Activated naive CD8-positive, alpha-beta T cell treated with anti-CD3 and anti-CD28 coated beads, Interleukin-2, amount 50 U/mL, for 24 hours (primary cell): ENCODE results near the gene NME7.
"Not testable (repeated sequence)": the region's sequence is repeated elsewhere in the genome, so short reads cannot be mapped to it uniquely, and the experiment has no call there.

ENCODE experiments used
- ATAC-seq: fragments of 150-1000 bp; cut with Tn5 transposase; one replicate; pipeline ENCODE4 v1.10.0; 2021
- DNase-seq: peaks from one replicate; pipeline ENCODE4 v3.0.0; 2021
- H3K27ac Mint-ChIP-seq: one replicate; pipeline ENCODE4 v1.8.0; 2021; ENCODE audit warnings: mild to moderate bottlenecking, mixed read lengths
- H3K27me3 Mint-ChIP-seq: one replicate; pipeline ENCODE4 v1.8.0; 2021; ENCODE audit warnings: mixed read lengths
- H3K36me3 Mint-ChIP-seq: one replicate; pipeline ENCODE4 v1.8.0; 2021; ENCODE audit warnings: low read depth, mixed read lengths
- H3K4me1 Mint-ChIP-seq: one replicate; pipeline ENCODE4 v1.8.0; 2021; ENCODE audit warnings: mixed read lengths
- H3K4me3 Mint-ChIP-seq: one replicate; pipeline ENCODE4 v1.8.0; 2021; ENCODE audit warnings: mild to moderate bottlenecking, moderate library complexity, mixed read lengths
- H3K9me3 Mint-ChIP-seq: one replicate; pipeline ENCODE4 v1.8.0; 2021; ENCODE audit warnings: mixed read lengths

The NME7 gene

GRCh38 chr1:169305356-169305755, 62.2 kb downstream of the NME7 start:
- no peaks in the 10 kb centered on the region for H3K27me3 Mint-ChIP-seq
- no peaks in the 10 kb centered on the region for H3K9me3 Mint-ChIP-seq
- DNase-seq (no peak), ATAC-seq (no peak)
- no peak overlapping the region for H3K4me3 Mint-ChIP-seq
- no peak overlapping the region for H3K27ac Mint-ChIP-seq
- peaks cover 7% of the 10 kb centered on the region for H3K4me1 Mint-ChIP-seq
- H3K36me3 Mint-ChIP-seq: peaks cover 17% of the 10 kb centered on the region

- ATAC-seq (no peak), DNase-seq (no peak)
- peaks cover 13% of the 10 kb centered on the region for H3K36me3 Mint-ChIP-seq
- H3K27me3 Mint-ChIP-seq: no peaks in the 10 kb centered on the region
- no peak overlapping the region for H3K27ac Mint-ChIP-seq
- H3K4me1 Mint-ChIP-seq: no peaks in the 10 kb centered on the region
- no peaks in the 10 kb centered on the region for H3K9me3 Mint-ChIP-seq
- no peak overlapping the region for H3K4me3 Mint-ChIP-seq
Observed at GRCh38 chr1:169300854-169301253, 66.7 kb downstream of the NME7 start.

GRCh38 chr1:169298441-169298840, 69.2 kb downstream of the NME7 start:
- H3K9me3 Mint-ChIP-seq: no peaks in the 10 kb centered on the region
- peaks cover 14% of the 10 kb centered on the region for H3K36me3 Mint-ChIP-seq
- no peak overlapping the region for H3K27ac Mint-ChIP-seq
- no peak for DNase-seq
- ATAC-seq: no peak
- no peaks in the 10 kb centered on the region for H3K27me3 Mint-ChIP-seq
- H3K4me1 Mint-ChIP-seq: peaks cover 4% of the 10 kb centered on the region
- no peak overlapping the region for H3K4me3 Mint-ChIP-seq

GRCh38 chr1:169295846-169296245, 71.8 kb downstream of the NME7 start:
- Mint-ChIP-seq H3K36me3 (peaks cover 13% of the 10 kb centered on the region), H3K27ac (no peak overlapping the region), H3K4me3 (no peak overlapping the region), H3K4me1 (peaks cover 4% of the 10 kb centered on the region), H3K9me3 (no peaks in the 10 kb centered on the region), H3K27me3 (no peaks in the 10 kb centered on the region)
- ATAC-seq: no peak
- DNase-seq: no peak

GRCh38 chr1:169295425-169295824, 72.2 kb downstream of the NME7 start:
- peaks cover 4% of the 10 kb centered on the region for H3K4me1 Mint-ChIP-seq
- no peak overlapping the region for H3K4me3 Mint-ChIP-seq
- H3K36me3 Mint-ChIP-seq: peaks cover 15% of the 10 kb centered on the region
- ATAC-seq (no peak), DNase-seq (no peak)
- no peak overlapping the region for H3K27ac Mint-ChIP-seq
- no peaks in the 10 kb centered on the region for H3K27me3 Mint-ChIP-seq
- no peaks in the 10 kb centered on the region for H3K9me3 Mint-ChIP-seq

GRCh38 chr1:169289016-169289415, 78.6 kb downstream of the NME7 start:
- Mint-ChIP-seq H3K27ac (no peak overlapping the region), H3K4me3 (no peak overlapping the region), H3K36me3 (peaks cover 24% of the 10 kb centered on the region), H3K4me1 (no peaks in the 10 kb centered on the region), H3K9me3 (peaks cover 15% of the 10 kb centered on the region), H3K27me3 (no peaks in the 10 kb centered on the region)
- DNase-seq (no peak), ATAC-seq (no peak)

GRCh38 chr1:169288011-169288414, 79.6 kb downstream of the NME7 start:
- H3K4me1 Mint-ChIP-seq: no peaks in the 10 kb centered on the region
- no peak for DNase-seq
- no peaks in the 10 kb centered on the region for H3K27me3 Mint-ChIP-seq
- H3K4me3 Mint-ChIP-seq: no peak overlapping the region
- no peak overlapping the region for H3K27ac Mint-ChIP-seq
- peaks cover 22% of the 10 kb centered on the region for H3K9me3 Mint-ChIP-seq
- H3K36me3 Mint-ChIP-seq: peaks cover 27% of the 10 kb centered on the region
- no peak for ATAC-seq

GRCh38 chr1:169287280-169287679, 80.3 kb downstream of the NME7 start:
- Mint-ChIP-seq H3K4me1 (no peaks in the 10 kb centered on the region), H3K4me3 (no peak overlapping the region), H3K27ac (no peak overlapping the region), H3K27me3 (no peaks in the 10 kb centered on the region), H3K9me3 (peaks cover 29% of the 10 kb centered on the region), H3K36me3 (peaks cover 29% of the 10 kb centered on the region)
- no peak for ATAC-seq
- DNase-seq: no peak

- H3K36me3 Mint-ChIP-seq: peaks cover 29% of the 10 kb centered on the region
- not testable (repeated sequence) for H3K4me1 Mint-ChIP-seq, H3K4me3 Mint-ChIP-seq, H3K27ac Mint-ChIP-seq, H3K27me3 Mint-ChIP-seq, DNase-seq, ATAC-seq
- peaks cover 65% of the 10 kb centered on the region for H3K9me3 Mint-ChIP-seq
Observed at GRCh38 chr1:169281562-169281961, 86.0 kb downstream of the NME7 start.

- peaks cover 11% of the 10 kb centered on the region for H3K36me3 Mint-ChIP-seq
- no peaks in the 10 kb centered on the region for H3K4me1 Mint-ChIP-seq
- peaks cover 7% of the 10 kb centered on the region for H3K9me3 Mint-ChIP-seq
- H3K4me3 Mint-ChIP-seq: no peak overlapping the region
- H3K27me3 Mint-ChIP-seq: no peaks in the 10 kb centered on the region
- no peak for DNase-seq
- no peak overlapping the region for H3K27ac Mint-ChIP-seq
- no peak for ATAC-seq
Observed at GRCh38 chr1:169271098-169271497, 96.5 kb downstream of the NME7 start.

GRCh38 chr1:169266133-169266532, 101.5 kb downstream of the NME7 start:
- Mint-ChIP-seq H3K27ac (no peak overlapping the region), H3K4me3 (no peak overlapping the region), H3K27me3 (no peaks in the 10 kb centered on the region), H3K36me3 (peaks cover 46% of the 10 kb centered on the region), H3K9me3 (peaks cover 41% of the 10 kb centered on the region), H3K4me1 (no peaks in the 10 kb centered on the region)
- ATAC-seq: no peak
- DNase-seq: no peak

- Mint-ChIP-seq H3K9me3 (peaks cover 54% of the 10 kb centered on the region), H3K36me3 (peaks cover 60% of the 10 kb centered on the region), H3K27me3 (no peaks in the 10 kb centered on the region), H3K4me3 (no peak overlapping the region), H3K4me1 (no peaks in the 10 kb centered on the region), H3K27ac (no peak overlapping the region)
- ATAC-seq: no peak
- no peak for DNase-seq
Observed at GRCh38 chr1:169263059-169263458, 104.5 kb downstream of the NME7 start.

GRCh38 chr1:169261884-169262283, 105.7 kb downstream of the NME7 start:
- no peak for ATAC-seq
- Mint-ChIP-seq H3K27ac (no peak overlapping the region), H3K4me3 (no peak overlapping the region), H3K9me3 (peaks cover 59% of the 10 kb centered on the region), H3K4me1 (no peaks in the 10 kb centered on the region), H3K36me3 (peaks cover 66% of the 10 kb centered on the region), H3K27me3 (no peaks in the 10 kb centered on the region)
- DNase-seq: no peak

- Mint-ChIP-seq H3K27ac (no peak overlapping the region), H3K36me3 (peaks cover 60% of the 10 kb centered on the region), H3K27me3 (no peaks in the 10 kb centered on the region), H3K4me3 (no peak overlapping the region), H3K9me3 (peaks cover 52% of the 10 kb centered on the region), H3K4me1 (no peaks in the 10 kb centered on the region)
- ATAC-seq (no peak), DNase-seq (no peak)
Observed at GRCh38 chr1:169260478-169261151, 107.0 kb downstream of the NME7 start.

GRCh38 chr1:169259816-169260215, 107.8 kb downstream of the NME7 start:
- no peak for ATAC-seq
- peaks cover 52% of the 10 kb centered on the region for H3K36me3 Mint-ChIP-seq
- peaks cover 44% of the 10 kb centered on the region for H3K9me3 Mint-ChIP-seq
- no peak overlapping the region for H3K4me3 Mint-ChIP-seq
- no peak overlapping the region for H3K27ac Mint-ChIP-seq
- DNase-seq: no peak
- H3K4me1 Mint-ChIP-seq: no peaks in the 10 kb centered on the region
- no peaks in the 10 kb centered on the region for H3K27me3 Mint-ChIP-seq

- Mint-ChIP-seq H3K9me3 (no peaks in the 10 kb centered on the region), H3K36me3 (no peaks in the 10 kb centered on the region)
Observed at GRCh38 chr1:169250795-169251194, 116.8 kb downstream of the NME7 start.

More at GRCh38 chr1:169250795-169251194, 116.8 kb downstream of the NME7 start:
- DNase-seq (no peak), ATAC-seq (no peak)
- no peaks in the 10 kb centered on the region for H3K4me1 Mint-ChIP-seq
- H3K27ac Mint-ChIP-seq: no peak overlapping the region
- H3K27me3 Mint-ChIP-seq: no peaks in the 10 kb centered on the region
- no peak overlapping the region for H3K4me3 Mint-ChIP-seq
